RWPE2 (cell line): ENCODE measurements around the gene APC2.

Source experiments
- ATAC-seq: fragments of 200-7000 bp; cut with Tn5 transposase; 3 replicates; pipeline ENCODE4 v1.9.1; 2021; ENCODE audit warnings: low read depth
- DNase-seq: peaks from one replicate; pipeline ENCODE4 v3.0.0-alpha.2; 2020; ENCODE audit warnings: low spot score
- H3K27ac ChIP-seq: fragments of 450-650 bp; 2 replicates; pipeline ENCODE4 v1.5.1; 2017; ENCODE audit warnings: mild to moderate bottlenecking; ENCODE audit not compliant: poor library complexity, severe bottlenecking
- H3K27me3 ChIP-seq: fragments of 250-450 bp; sonication (Bioruptor Pico); 2 replicates; pipeline ENCODE4 v1.5.1; 2021; ENCODE audit warnings: mild to moderate bottlenecking, moderate library complexity; ENCODE audit not compliant: insufficient read depth, poor library complexity, severe bottlenecking
- H3K36me3 ChIP-seq: fragments of 250-450 bp; sonication (Bioruptor Pico); 2 replicates; pipeline ENCODE4 v1.5.1; 2020; ENCODE audit warnings: low read depth, mild to moderate bottlenecking, moderate library complexity
- H3K4me1 ChIP-seq: fragments of 250-450 bp; sonication (Bioruptor Pico); 2 replicates; pipeline ENCODE4 v1.5.1; 2021; ENCODE audit warnings: mild to moderate bottlenecking, moderate library complexity; ENCODE audit not compliant: insufficient read depth, poor library complexity, severe bottlenecking
- H3K4me3 ChIP-seq: fragments of 250-450 bp; sonication (Bioruptor Pico); 2 replicates; pipeline ENCODE4 v1.5.1; 2021; ENCODE audit warnings: mild to moderate bottlenecking, moderate library complexity; ENCODE audit not compliant: severe bottlenecking
- H3K9me3 ChIP-seq: fragments of 250-450 bp; sonication (Bioruptor Pico); 2 replicates; pipeline ENCODE4 v1.5.1; 2021; ENCODE audit warnings: mild to moderate bottlenecking, moderate library complexity; ENCODE audit not compliant: severe bottlenecking
- CTCF ChIP-seq: fragments of 450-650 bp; IDR thresholded peaks from one replicate; pipeline ENCODE4 v1.5.1; 2017; ENCODE audit warnings: mild to moderate bottlenecking, moderate library complexity; ENCODE audit not compliant: poor library complexity, severe bottlenecking

APC2 gene

GRCh38 chr19:1411255-1412191 lies 38.4 kb upstream of the APC2 start:
- Histone ChIP-seq H3K36me3 (peaks cover 47% of the 10 kb centered on the region), H3K27me3 (no peaks in the 10 kb centered on the region), H3K4me1 (peaks cover 32% of the 10 kb centered on the region), H3K9me3 (no peaks in the 10 kb centered on the region), H3K4me3 (no peak overlapping the region), H3K27ac (peak overlapping the region; percentile 91)
- ATAC-seq, result no peak
- no peak for DNase-seq
- no peak for TF ChIP-seq CTCF

GRCh38 chr19:1412323-1412923 lies 37.5 kb upstream of the APC2 start:
- H3K27ac ChIP-seq, result peak overlapping the region; percentile 91
- no peak for ATAC-seq

GRCh38 chr19:1412995-1413800 lies 36.7 kb upstream of the APC2 start:
- H3K27ac ChIP-seq, result peak overlapping the region; percentile 74
- TF ChIP-seq CTCF, result no peak
- H3K4me1 ChIP-seq, result peaks cover 33% of the 10 kb centered on the region
- DNase-seq (no peak), ATAC-seq (no peak)
- H3K9me3 ChIP-seq, result no peaks in the 10 kb centered on the region
- peaks cover 64% of the 10 kb centered on the region for H3K36me3 ChIP-seq
- no peaks in the 10 kb centered on the region for H3K27me3 ChIP-seq
- no peak overlapping the region for H3K4me3 ChIP-seq

More at GRCh38 chr19:1412323-1412923, 37.5 kb upstream of the APC2 start:
- no peak overlapping the region for H3K4me3 ChIP-seq
- H3K27me3 ChIP-seq, result no peaks in the 10 kb centered on the region
- TF ChIP-seq CTCF, result no peak
- H3K36me3 ChIP-seq, result peaks cover 56% of the 10 kb centered on the region
- no peaks in the 10 kb centered on the region for H3K9me3 ChIP-seq
- no peak for DNase-seq
- H3K4me1 ChIP-seq, result peaks cover 33% of the 10 kb centered on the region

GRCh38 chr19:1416014-1416841 lies 33.7 kb upstream of the APC2 start:
- H3K36me3 ChIP-seq, result peaks cover 69% of the 10 kb centered on the region
- no peak for TF ChIP-seq CTCF
- H3K9me3 ChIP-seq, result no peaks in the 10 kb centered on the region
- peaks cover 23% of the 10 kb centered on the region for H3K4me1 ChIP-seq
- peak overlapping the region; percentile 74 for H3K27ac ChIP-seq
- DNase-seq, result no peak
- ATAC-seq, result no peak
- H3K4me3 ChIP-seq, result no peak overlapping the region
- no peaks in the 10 kb centered on the region for H3K27me3 ChIP-seq
